H1 (cell line): ENCODE data around the gene CKAP5. TPM values are rescaled to one million over a fixed set of nuclear protein-coding genes. Genes with fewer than 3 reads are reported as not detected.

Source experiments
- CBX5 ChIP-seq: fragments of 300-800, 300-1000 bp; sonication (generic); IDR thresholded peaks from 2 replicates; pipeline ENCODE4 v1.7.1; 2016; ENCODE audit warnings: antibody characterized with exemption, low read length, low read depth
- CBX8 ChIP-seq: fragments of 300-800, 300-1000 bp; sonication (generic); IDR thresholded peaks from 2 replicates; pipeline ENCODE4 v1.7.1; 2016; ENCODE audit warnings: low read depth, low read length, borderline replicate concordance
- CEBPB ChIP-seq: IDR thresholded peaks from 2 replicates; pipeline ENCODE4 v1.6.1; 2012; ENCODE audit warnings: low read depth, low read length
- CHD2 ChIP-seq: IDR thresholded peaks from 2 replicates; pipeline ENCODE4 v1.6.1; 2012; ENCODE audit warnings: low read length, improper control_type of control experiment
- EP300 ChIP-seq, 2 experiments: IDR thresholded peaks; 1 replicate in 1 of 2; 2 replicates in 1 of 2; pipeline ENCODE4 v1.6.1; 2011 to 2012; ENCODE audit warnings: low read depth in 2 of 2, low read length in 2 of 2, mild to moderate bottlenecking in 2 of 2, borderline replicate concordance in 1 of 2, inconsistent platforms in 1 of 2, moderate library complexity in 1 of 2
- polyA plus RNA-seq, 7 experiments: library from polyadenylated mRNA; depleted of rRNA in 3 of 7; stranded (reverse) in 5 of 7; unstranded in 2 of 7; fragments of >200 nt in 5 of 7; fragments of 200-250 nt in 2 of 7; gene quantifications; 1 replicate in 5 of 7; 2 replicates in 1 of 7; 4 replicates in 1 of 7; pipeline versions ENCODE4 v1.2.1 to v1.2.3, GENCODE V29; 2011 to 2013; ENCODE audit warnings: missing spikeins in 2 of 7, mixed read lengths in 2 of 7
- total RNA-seq: library from RNA; stranded (reverse); fragmentation: NEBNext Ultra II Directional; extraction: Animal tissue kit (Norgen Biotek cat#: 25700); gene quantifications from 2 replicates; pipeline ENCODE4 v1.2.1, GENCODE V29; 2021
- TF ChIP-seq, protein P1 (sequence below), 3 experiments: IDR thresholded peaks; 1 replicate in 2 of 3; 2 replicates in 1 of 3; pipeline versions ENCODE4 v1.5.1 to v1.6.1; 2011; ENCODE audit warnings: low read length in 3 of 3, mild to moderate bottlenecking in 3 of 3, inconsistent platforms in 2 of 3, low read depth in 1 of 3, moderate library complexity in 1 of 3; ENCODE audit not compliant: insufficient read depth in 1 of 3; ENCODE audit errors: control extremely low read depth in 1 of 3

Gene CKAP5
- total and polyA plus RNA-seq, 2 of the 8 experiments (the other 6 are each of a cell fraction or from before 2014, with no cell fraction given): 64.8 to 185 TPM

DNA sequence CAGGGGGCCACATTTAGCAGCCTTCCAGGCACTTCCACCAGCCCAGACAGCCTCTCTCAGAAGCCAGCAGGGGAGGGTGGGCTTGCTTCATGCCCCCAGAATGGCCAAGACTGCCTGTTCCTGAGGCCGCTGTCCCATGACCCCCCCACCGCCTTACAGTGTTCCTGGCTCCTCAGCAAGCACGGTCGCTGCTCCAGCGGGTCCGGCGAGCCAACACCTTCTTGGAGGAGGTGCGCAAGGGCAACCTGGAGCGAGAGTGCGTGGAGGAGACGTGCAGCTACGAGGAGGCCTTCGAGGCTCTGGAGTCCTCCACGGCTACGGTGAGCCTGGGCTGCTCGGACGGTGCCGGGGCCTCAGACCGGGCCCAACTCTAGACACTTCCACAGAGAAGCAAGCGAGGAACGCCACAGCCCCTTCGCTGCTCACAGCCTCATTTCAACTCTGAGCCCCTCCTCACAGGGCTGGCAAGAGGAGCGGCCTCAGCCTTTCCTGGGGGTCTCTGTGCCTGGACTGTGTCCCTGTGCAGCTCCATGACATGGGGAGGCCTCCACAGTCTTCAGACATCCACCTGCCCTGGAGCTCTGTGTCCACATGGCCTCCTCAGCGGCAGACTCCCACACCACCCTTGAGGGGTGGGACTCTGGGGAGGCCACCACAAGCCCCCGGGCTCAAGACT, 126.4 kb downstream of the CKAP5 start (continued):
- TF ChIP-seq, protein P1, sequence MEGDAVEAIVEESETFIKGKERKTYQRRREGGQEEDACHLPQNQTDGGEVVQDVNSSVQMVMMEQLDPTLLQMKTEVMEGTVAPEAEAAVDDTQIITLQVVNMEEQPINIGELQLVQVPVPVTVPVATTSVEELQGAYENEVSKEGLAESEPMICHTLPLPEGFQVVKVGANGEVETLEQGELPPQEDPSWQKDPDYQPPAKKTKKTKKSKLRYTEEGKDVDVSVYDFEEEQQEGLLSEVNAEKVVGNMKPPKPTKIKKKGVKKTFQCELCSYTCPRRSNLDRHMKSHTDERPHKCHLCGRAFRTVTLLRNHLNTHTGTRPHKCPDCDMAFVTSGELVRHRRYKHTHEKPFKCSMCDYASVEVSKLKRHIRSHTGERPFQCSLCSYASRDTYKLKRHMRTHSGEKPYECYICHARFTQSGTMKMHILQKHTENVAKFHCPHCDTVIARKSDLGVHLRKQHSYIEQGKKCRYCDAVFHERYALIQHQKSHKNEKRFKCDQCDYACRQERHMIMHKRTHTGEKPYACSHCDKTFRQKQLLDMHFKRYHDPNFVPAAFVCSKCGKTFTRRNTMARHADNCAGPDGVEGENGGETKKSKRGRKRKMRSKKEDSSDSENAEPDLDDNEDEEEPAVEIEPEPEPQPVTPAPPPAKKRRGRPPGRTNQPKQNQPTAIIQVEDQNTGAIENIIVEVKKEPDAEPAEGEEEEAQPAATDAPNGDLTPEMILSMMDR (IDR thresholded peaks at IDR 0.05; ENCODE audit: control extremely low read depth in 1 of 3, insufficient read depth in 1 of 3, low read depth in 1 of 3, low read length in 3 of 3): no peak
- TF ChIP-seq CBX5 (no peak), CHD2 (no peak), CEBPB (no peak), CBX8 (no peak), EP300 (IDR thresholded peaks at IDR 0.05; ENCODE audit: borderline replicate concordance in 1 of 2, low read depth in 2 of 2, low read length in 2 of 2) (no peak)
